Loucy (cell line): ENCODE data around the gene PRMT3.

Experiments
- EZH2phosphoT487 ChIP-seq: fragments of 200-600 bp; IDR thresholded peaks from 2 replicates; pipeline ENCODE4 v1.6.1; 2018; ENCODE audit warnings: antibody characterized with exemption, mild to moderate bottlenecking, moderate library complexity, borderline replicate concordance
- TF ChIP-seq, protein P1 (sequence below): fragments of 200-600 bp; sonication (generic); conservative IDR thresholded peaks from 2 replicates; pipeline ENCODE4 v1.5.1; 2014; ENCODE audit warnings: mild to moderate bottlenecking, antibody characterized with exemption, low read length

DNA sequence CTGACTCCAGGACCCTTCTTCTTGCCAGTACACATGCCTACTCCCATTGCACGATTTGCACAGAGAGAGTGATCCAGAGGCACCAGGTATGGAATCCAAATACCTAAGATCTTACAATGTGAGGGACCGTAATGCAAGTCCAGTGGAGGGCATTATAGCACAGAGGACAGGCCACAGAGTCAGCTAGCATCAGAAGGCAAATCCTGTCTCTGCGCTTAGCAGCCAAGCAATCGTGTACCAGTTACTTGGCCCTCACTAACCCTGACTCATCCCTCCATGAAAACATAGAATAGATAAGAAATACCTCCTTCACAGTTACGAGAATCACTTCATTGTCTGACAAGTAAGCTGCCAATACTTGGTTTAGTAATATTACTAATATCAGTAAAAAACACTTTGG is 142.2 kb downstream of the PRMT3 start:
- TF ChIP-seq, protein P1, sequence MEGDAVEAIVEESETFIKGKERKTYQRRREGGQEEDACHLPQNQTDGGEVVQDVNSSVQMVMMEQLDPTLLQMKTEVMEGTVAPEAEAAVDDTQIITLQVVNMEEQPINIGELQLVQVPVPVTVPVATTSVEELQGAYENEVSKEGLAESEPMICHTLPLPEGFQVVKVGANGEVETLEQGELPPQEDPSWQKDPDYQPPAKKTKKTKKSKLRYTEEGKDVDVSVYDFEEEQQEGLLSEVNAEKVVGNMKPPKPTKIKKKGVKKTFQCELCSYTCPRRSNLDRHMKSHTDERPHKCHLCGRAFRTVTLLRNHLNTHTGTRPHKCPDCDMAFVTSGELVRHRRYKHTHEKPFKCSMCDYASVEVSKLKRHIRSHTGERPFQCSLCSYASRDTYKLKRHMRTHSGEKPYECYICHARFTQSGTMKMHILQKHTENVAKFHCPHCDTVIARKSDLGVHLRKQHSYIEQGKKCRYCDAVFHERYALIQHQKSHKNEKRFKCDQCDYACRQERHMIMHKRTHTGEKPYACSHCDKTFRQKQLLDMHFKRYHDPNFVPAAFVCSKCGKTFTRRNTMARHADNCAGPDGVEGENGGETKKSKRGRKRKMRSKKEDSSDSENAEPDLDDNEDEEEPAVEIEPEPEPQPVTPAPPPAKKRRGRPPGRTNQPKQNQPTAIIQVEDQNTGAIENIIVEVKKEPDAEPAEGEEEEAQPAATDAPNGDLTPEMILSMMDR: no peak
- no peak for TF ChIP-seq EZH2phosphoT487
